ENCODE results near the gene SLC35E2B.
"Not testable (repeated sequence)": the region's sequence is repeated elsewhere in the genome, so short reads cannot be mapped to it uniquely, and the experiment has no call there.

The SLC35E2B gene

DNA sequence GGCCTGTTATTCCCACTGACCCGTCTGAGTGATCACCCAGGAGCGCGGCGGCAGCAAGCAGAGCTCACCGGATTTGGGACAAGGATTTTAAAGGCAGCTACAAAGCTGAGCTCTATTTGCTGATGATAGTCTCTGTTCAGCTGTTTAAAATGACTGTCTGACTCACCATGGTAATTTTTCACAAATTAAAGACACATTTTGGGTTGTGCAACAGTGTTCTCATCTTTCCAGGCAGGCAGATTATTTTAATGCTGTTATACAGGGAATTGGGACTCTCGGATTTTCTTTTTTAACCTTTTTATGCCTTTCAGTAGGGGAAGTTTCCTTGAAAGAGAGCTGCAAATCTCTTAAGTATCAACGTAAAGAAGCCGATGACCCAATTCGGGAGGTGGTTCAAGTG is 30.2 kb downstream of the SLC35E2B start:
- H3K36me3 ChIP-seq (ENCODE audit: insufficient read depth, low read length) = peaks cover 22% of the 10 kb centered on the region
- H3K4me1 ChIP-seq (ENCODE audit: insufficient read depth, low read length); H3K9me3 ChIP-seq (ENCODE audit: low read length); H2AFZ ChIP-seq (ENCODE audit: low read depth, low read length); H3K4me3 ChIP-seq (ENCODE audit: low read length); H3K27me3 ChIP-seq (ENCODE audit: insufficient read depth, low read length): not testable (repeated sequence)

- not testable (repeated sequence) for H3K27me3 ChIP-seq (ENCODE audit: insufficient read depth, low read length)
These were observed 33.7 kb downstream of the SLC35E2B start, which contains the start of gene CDK11B for GRCh38 chr1:1658583-1659549. CDK11B (minus strand) TSS chr1:1659004; CDS start chr1:1657485, 1,519 bp downstream.

DNA sequence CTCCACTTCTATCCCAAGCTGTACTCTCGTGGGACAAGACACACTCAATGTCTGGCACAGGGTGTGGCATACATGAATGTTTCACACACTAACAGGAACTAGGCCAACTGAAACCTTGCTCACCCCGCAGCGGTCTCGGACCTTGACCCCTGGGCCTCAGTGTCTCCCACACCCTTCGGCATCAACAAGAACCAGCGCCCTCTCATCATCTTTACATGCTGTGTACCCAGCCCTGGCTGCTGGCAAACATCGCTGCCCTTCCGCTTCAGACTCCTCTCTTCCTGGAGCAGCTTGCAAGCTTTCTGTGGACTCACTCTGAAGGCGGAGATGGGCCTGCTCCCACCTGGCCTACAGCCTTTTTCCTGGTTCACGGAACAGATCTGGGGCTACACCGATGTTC is 44.3 kb downstream of the SLC35E2B start:
- not testable (repeated sequence) for H3K4me3 ChIP-seq (ENCODE audit: low read length); H3K4me1 ChIP-seq (ENCODE audit: insufficient read depth, low read length); H3K9me3 ChIP-seq (ENCODE audit: low read length); H3K27me3 ChIP-seq (ENCODE audit: insufficient read depth, low read length); H2AFZ ChIP-seq (ENCODE audit: low read depth, low read length)
- peaks cover 49% of the 10 kb centered on the region for H3K36me3 ChIP-seq (ENCODE audit: insufficient read depth, low read length)

More at GRCh38 chr1:1658583-1659549, 33.7 kb downstream of the SLC35E2B start, which contains the start of gene CDK11B:
- not testable (repeated sequence) for H3K4me1 ChIP-seq (ENCODE audit: insufficient read depth, low read length); H3K9me3 ChIP-seq (ENCODE audit: low read length)
- Histone ChIP-seq H3K36me3 (ENCODE audit: insufficient read depth, low read length) (peaks cover 24% of the 10 kb centered on the region), H3K4me3 (ENCODE audit: low read length) (peak within 1 kb of the TSS; percentile 75), H2AFZ (ENCODE audit: low read depth, low read length) (peak within 1 kb of the TSS; percentile 13)

- not testable (repeated sequence) for H3K27me3 ChIP-seq (ENCODE audit: insufficient read depth, low read length); H2AFZ ChIP-seq (ENCODE audit: low read depth, low read length); H3K4me3 ChIP-seq (ENCODE audit: low read length); H3K9me3 ChIP-seq (ENCODE audit: low read length); H3K4me1 ChIP-seq (ENCODE audit: insufficient read depth, low read length)
- H3K36me3 ChIP-seq (ENCODE audit: insufficient read depth, low read length) = peaks cover 46% of the 10 kb centered on the region
These were observed 44.9 kb downstream of the SLC35E2B start for GRCh38 chr1:1647567-1648241.

GRCh38 chr1:1646326-1646725 is 46.3 kb downstream of the SLC35E2B start:
- not testable (repeated sequence) for H3K9me3 ChIP-seq (ENCODE audit: low read length); H3K27me3 ChIP-seq (ENCODE audit: insufficient read depth, low read length); H3K4me1 ChIP-seq (ENCODE audit: insufficient read depth, low read length); H3K4me3 ChIP-seq (ENCODE audit: low read length); H2AFZ ChIP-seq (ENCODE audit: low read depth, low read length)
- H3K36me3 ChIP-seq (ENCODE audit: insufficient read depth, low read length) = peaks cover 33% of the 10 kb centered on the region

- not testable (repeated sequence) for H2AFZ ChIP-seq (ENCODE audit: low read depth, low read length); H3K27me3 ChIP-seq (ENCODE audit: insufficient read depth, low read length); H3K4me1 ChIP-seq (ENCODE audit: insufficient read depth, low read length); H3K4me3 ChIP-seq (ENCODE audit: low read length); H3K9me3 ChIP-seq (ENCODE audit: low read length)
- H3K36me3 ChIP-seq (ENCODE audit: insufficient read depth, low read length) = peaks cover 11% of the 10 kb centered on the region
These were observed 51.7 kb downstream of the SLC35E2B start for GRCh38 chr1:1640711-1641461.

- not testable (repeated sequence) for H3K27me3 ChIP-seq (ENCODE audit: insufficient read depth, low read length); H3K36me3 ChIP-seq (ENCODE audit: insufficient read depth, low read length); H2AFZ ChIP-seq (ENCODE audit: low read depth, low read length); H3K4me1 ChIP-seq (ENCODE audit: insufficient read depth, low read length); H3K9me3 ChIP-seq (ENCODE audit: low read length); H3K4me3 ChIP-seq (ENCODE audit: low read length)
These were observed 52.5 kb downstream of the SLC35E2B start for GRCh38 chr1:1640081-1640480.

DNA sequence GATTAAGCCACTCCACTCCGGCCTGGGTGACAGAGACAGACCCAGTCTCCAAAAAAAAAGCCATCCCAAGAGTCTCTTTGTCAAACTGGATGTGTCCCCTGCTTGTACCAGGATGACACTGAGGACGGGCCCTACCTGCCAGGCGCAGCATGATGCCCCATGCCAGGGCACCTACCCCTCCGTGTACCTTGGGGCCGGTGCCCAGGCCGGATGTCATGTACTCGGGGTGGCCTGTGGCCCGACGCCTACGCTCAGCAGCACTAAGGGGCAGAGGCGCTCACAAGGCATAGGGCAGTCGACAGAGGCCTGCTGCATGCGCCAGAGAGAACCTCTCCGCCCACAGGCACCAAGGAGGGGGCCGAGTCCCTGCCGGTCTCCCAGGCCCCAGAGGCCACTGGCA is 53.2 kb downstream of the SLC35E2B start:
- H3K4me3 ChIP-seq (ENCODE audit: low read length); H3K36me3 ChIP-seq (ENCODE audit: insufficient read depth, low read length); H3K4me1 ChIP-seq (ENCODE audit: insufficient read depth, low read length); H3K9me3 ChIP-seq (ENCODE audit: low read length); H2AFZ ChIP-seq (ENCODE audit: low read depth, low read length); H3K27me3 ChIP-seq (ENCODE audit: insufficient read depth, low read length): not testable (repeated sequence)

GRCh38 chr1:1638528-1638927 is 54.1 kb downstream of the SLC35E2B start:
- not testable (repeated sequence) for H3K27me3 ChIP-seq (ENCODE audit: insufficient read depth, low read length); H3K9me3 ChIP-seq (ENCODE audit: low read length); H3K4me1 ChIP-seq (ENCODE audit: insufficient read depth, low read length); H2AFZ ChIP-seq (ENCODE audit: low read depth, low read length); H3K4me3 ChIP-seq (ENCODE audit: low read length); H3K36me3 ChIP-seq (ENCODE audit: insufficient read depth, low read length)

DNA sequence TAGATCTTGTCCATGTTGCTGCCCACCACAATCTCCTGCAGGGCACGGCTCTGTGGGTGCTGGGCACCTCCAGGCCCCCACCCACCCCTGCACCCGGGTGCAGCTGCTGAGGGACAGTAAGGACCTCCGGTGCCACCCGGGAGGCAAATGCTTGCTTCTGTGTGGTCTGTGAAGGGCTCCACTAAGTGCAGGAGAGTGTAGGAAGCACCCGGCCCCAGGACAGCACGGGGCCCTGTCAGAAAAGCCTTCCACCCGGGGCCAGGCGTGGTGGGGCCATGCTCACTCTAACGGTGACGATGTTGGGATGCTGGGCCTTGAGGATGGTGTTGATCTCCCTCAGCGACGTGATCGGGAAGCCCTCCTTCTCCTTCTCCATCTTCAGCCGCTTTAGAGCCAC is 55.1 kb downstream of the SLC35E2B start:
- not testable (repeated sequence) for H3K27me3 ChIP-seq (ENCODE audit: insufficient read depth, low read length); H2AFZ ChIP-seq (ENCODE audit: low read depth, low read length); H3K4me1 ChIP-seq (ENCODE audit: insufficient read depth, low read length); H3K4me3 ChIP-seq (ENCODE audit: low read length); H3K36me3 ChIP-seq (ENCODE audit: insufficient read depth, low read length); H3K9me3 ChIP-seq (ENCODE audit: low read length)

- H3K9me3 ChIP-seq (ENCODE audit: low read length); H3K4me1 ChIP-seq (ENCODE audit: insufficient read depth, low read length); H3K36me3 ChIP-seq (ENCODE audit: insufficient read depth, low read length); H2AFZ ChIP-seq (ENCODE audit: low read depth, low read length); H3K4me3 ChIP-seq (ENCODE audit: low read length); H3K27me3 ChIP-seq (ENCODE audit: insufficient read depth, low read length): not testable (repeated sequence)
These were observed 55.7 kb downstream of the SLC35E2B start for GRCh38 chr1:1636621-1637478.

DNA sequence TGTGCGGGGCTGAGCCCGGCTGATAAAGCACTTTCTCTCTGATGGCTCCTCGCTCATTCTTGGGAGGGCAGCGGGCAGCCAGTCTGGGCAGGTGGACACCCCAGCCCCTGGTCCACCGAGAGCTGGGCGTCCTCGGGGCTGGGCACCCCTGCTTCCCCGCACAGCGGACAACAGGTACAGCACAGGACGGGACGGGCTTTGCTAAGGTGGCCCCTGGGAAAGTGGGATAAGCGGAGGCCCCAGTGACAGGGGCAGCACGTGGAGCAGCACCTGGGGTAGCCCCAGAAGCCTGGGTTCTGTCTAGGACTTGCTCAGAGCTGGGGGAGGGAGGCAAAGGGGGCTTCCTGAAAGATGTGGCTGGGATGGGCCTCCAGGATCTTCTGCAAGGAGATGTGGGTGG is 58.0 kb downstream of the SLC35E2B start:
- not testable (repeated sequence) for H3K27me3 ChIP-seq (ENCODE audit: insufficient read depth, low read length); H3K9me3 ChIP-seq (ENCODE audit: low read length); H3K36me3 ChIP-seq (ENCODE audit: insufficient read depth, low read length); H2AFZ ChIP-seq (ENCODE audit: low read depth, low read length); H3K4me3 ChIP-seq (ENCODE audit: low read length); H3K4me1 ChIP-seq (ENCODE audit: insufficient read depth, low read length)
